Suprapubic skin (tissue), 3 donors: Measurements from ENCODE around the gene ESPL1.

Source experiments
- POLR2A ChIP-seq, 2 donors: fragments of 450-650 bp; IDR thresholded peaks; one replicate each; pipeline ENCODE4 v1.6.1; 2017; ENCODE audit warnings: antibody characterized with exemption in 2 of 2, mild to moderate bottlenecking in 2 of 2, moderate library complexity in 2 of 2
- TF ChIP-seq, protein P1 (sequence below), 2 donors: fragments of 200-600 bp in 1 of 2; fragments of 450-650 bp in 1 of 2; sonication (generic) in 1 of 2; IDR thresholded peaks; one replicate each; pipeline ENCODE4 v1.5.1; 2016 to 2019; ENCODE audit warnings: antibody characterized with exemption in 2 of 2, mild to moderate bottlenecking in 1 of 2, moderate library complexity in 1 of 2

DNA sequence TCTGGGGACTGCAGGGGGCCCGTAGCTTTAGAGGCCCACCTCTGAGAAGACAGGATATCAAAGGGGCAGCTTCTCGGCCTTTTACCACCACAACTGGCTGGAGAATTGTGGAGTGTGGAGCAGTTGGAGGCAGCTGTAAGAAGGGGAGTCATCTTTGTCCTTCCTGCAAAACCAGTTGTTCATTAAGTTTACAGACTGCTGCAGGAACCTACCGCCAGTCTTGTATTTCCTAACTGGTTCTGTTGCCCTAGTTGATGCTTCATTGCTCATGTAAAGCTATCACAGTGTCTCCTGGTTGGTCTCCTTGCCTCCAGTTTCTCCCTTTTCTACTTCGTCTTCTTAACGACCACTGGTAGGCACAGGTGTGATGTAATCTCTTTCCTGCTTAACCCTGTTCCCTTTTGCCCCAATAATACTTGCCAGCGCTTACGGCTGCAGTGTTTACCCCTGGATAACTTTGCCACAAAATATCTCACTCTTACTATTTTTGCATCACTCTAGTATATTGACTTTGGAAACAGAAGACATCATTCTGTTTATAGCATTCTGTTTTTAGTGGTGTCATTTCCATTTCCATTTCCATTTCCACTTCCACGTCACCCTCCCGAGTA, 11.9 kb downstream of the ESPL1 start:
- TF ChIP-seq, protein P1, sequence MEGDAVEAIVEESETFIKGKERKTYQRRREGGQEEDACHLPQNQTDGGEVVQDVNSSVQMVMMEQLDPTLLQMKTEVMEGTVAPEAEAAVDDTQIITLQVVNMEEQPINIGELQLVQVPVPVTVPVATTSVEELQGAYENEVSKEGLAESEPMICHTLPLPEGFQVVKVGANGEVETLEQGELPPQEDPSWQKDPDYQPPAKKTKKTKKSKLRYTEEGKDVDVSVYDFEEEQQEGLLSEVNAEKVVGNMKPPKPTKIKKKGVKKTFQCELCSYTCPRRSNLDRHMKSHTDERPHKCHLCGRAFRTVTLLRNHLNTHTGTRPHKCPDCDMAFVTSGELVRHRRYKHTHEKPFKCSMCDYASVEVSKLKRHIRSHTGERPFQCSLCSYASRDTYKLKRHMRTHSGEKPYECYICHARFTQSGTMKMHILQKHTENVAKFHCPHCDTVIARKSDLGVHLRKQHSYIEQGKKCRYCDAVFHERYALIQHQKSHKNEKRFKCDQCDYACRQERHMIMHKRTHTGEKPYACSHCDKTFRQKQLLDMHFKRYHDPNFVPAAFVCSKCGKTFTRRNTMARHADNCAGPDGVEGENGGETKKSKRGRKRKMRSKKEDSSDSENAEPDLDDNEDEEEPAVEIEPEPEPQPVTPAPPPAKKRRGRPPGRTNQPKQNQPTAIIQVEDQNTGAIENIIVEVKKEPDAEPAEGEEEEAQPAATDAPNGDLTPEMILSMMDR (IDR thresholded peaks at IDR 0.05), result no peak
- TF ChIP-seq POLR2A (IDR thresholded peaks at IDR 0.05), result no peak
